Endothelial cell of umbilical vein (primary cell): Measurements from ENCODE around the gene NAP1L5. TPM values are rescaled to one million over a fixed set of nuclear protein-coding genes. Genes with fewer than 3 reads are reported as not detected.

Experiments
- BruUV-seq: library from RNA; stranded (reverse); fragments of 400-500 nt; replicated peaks from 2 replicates; lab custom pipeline; 2021; lab: Mats Ljungman, UMichigan
- CTCF ChIA-PET: fragments of 300-600, 350-600 bp; sonication (Branson Sonifier 250); formaldehyde crosslinking; loops from one replicate; lab custom pipeline; 2021; ENCODE audit warnings: antibody characterized with exemption, inconsistent platforms; lab: Charles Lee
- POLR2A ChIA-PET: fragments of 300-600, 350-600 bp; sonication (Branson Sonifier 250); formaldehyde crosslinking; loops from one replicate; lab custom pipeline; 2021; ENCODE audit warnings: antibody characterized with exemption, inconsistent platforms; lab: Charles Lee
- DNase-seq: peaks from one replicate; pipeline ENCODE4 v3.0.0-alpha.2; 2011; ENCODE audit warnings: low read depth, low spot score
- FAIRE-seq: peaks from 2 replicates; lab custom pipeline; 2011; peaks lifted over from hg19 to GRCh38; lab: Jason Lieb, UNC
- H2AFZ ChIP-seq: 2 replicates; pipeline ENCODE4 v1.6.0; 2012; ENCODE audit warnings: low read depth, low read length, control low read depth, inconsistent platforms
- H3K27ac ChIP-seq: 2 replicates; pipeline ENCODE4 v1.5.1; 2011; ENCODE audit warnings: low read depth, mild to moderate bottlenecking, control low read depth, low read length, moderate library complexity; ENCODE audit not compliant: insufficient read depth
- H3K27me3 ChIP-seq, 2 experiments: 2 replicates each; pipeline versions ENCODE4 v1.6.0 to v1.6.1; 2011; ENCODE audit warnings: low read length in 2 of 2, mixed read lengths in 1 of 2; ENCODE audit not compliant: control insufficient read depth in 2 of 2, insufficient read depth in 2 of 2
- H3K36me3 ChIP-seq, 2 experiments: 2 replicates in 1 of 2; 3 replicates in 1 of 2; pipeline ENCODE4 v1.5.1; 2011; ENCODE audit warnings: low read length in 2 of 2, mild to moderate bottlenecking in 1 of 2, moderate library complexity in 1 of 2; ENCODE audit not compliant: control insufficient read depth in 2 of 2, insufficient read depth in 2 of 2; ENCODE audit errors: extremely low read depth in 1 of 2
- H3K4me1 ChIP-seq: 3 replicates; pipeline ENCODE4 v1.5.1; 2011; ENCODE audit warnings: mild to moderate bottlenecking, low read length; ENCODE audit not compliant: control insufficient read depth, insufficient read depth; ENCODE audit errors: extremely low read depth
- H3K4me2 ChIP-seq: 2 replicates; pipeline ENCODE4 v1.6.1; 2011; ENCODE audit warnings: low read length, control low read depth, mixed read lengths; ENCODE audit not compliant: insufficient read depth
- H3K4me3 ChIP-seq, 3 experiments: fragments of 200-600 bp in 1 of 3; sonication (generic), shearing (Covaris generic) in 1 of 3; replicated peaks in 1 of 3; 2 replicates each; pipeline ENCODE4 v1.5.1; 2011 to 2016; ENCODE audit warnings: control low read depth in 3 of 3, low read length in 3 of 3, mild to moderate bottlenecking in 2 of 3, inconsistent platforms in 1 of 3, low read depth in 1 of 3, moderate library complexity in 1 of 3; ENCODE audit not compliant: insufficient read depth in 1 of 3
- H3K79me2 ChIP-seq: 2 replicates; pipeline ENCODE4 v1.6.0; 2012; ENCODE audit warnings: low read length, inconsistent platforms; ENCODE audit not compliant: control insufficient read depth, insufficient read depth
- H3K9ac ChIP-seq: replicated peaks from 2 replicates; pipeline ENCODE3; 2011; ENCODE audit warnings: low read length, control low read depth; ENCODE audit not compliant: insufficient read depth; ENCODE audit errors: extremely low read depth
- H3K9me1 ChIP-seq: replicated peaks from 3 replicates; pipeline ENCODE4 v1.6.0; 2011; ENCODE audit warnings: mild to moderate bottlenecking, low read length; ENCODE audit not compliant: control insufficient read depth, insufficient read depth; ENCODE audit errors: extremely low read depth
- H3K9me3 ChIP-seq: replicated peaks from 2 replicates; pipeline ENCODE4 v1.5.1; 2012; ENCODE audit warnings: low read length, inconsistent platforms; ENCODE audit not compliant: control insufficient read depth, insufficient read depth
- H4K20me1 ChIP-seq: replicated peaks from 2 replicates; pipeline ENCODE3; 2011; ENCODE audit warnings: mild to moderate bottlenecking, low read length; ENCODE audit not compliant: control insufficient read depth, insufficient read depth; ENCODE audit errors: extremely low read depth
- CTCF ChIP-seq, 2 donors: IDR thresholded peaks; 1 replicate in 1 of 2; 2 replicates in 1 of 2; pipeline ENCODE4 v1.5.1; 2011; ENCODE audit warnings: low read length in 2 of 2, mild to moderate bottlenecking in 2 of 2, moderate library complexity in 2 of 2, control low read depth in 1 of 2, inconsistent platforms in 1 of 2, low read depth in 1 of 2; ENCODE audit not compliant: insufficient read depth in 1 of 2; ENCODE audit errors: extremely low read depth in 1 of 2
- EZH2 ChIP-seq: IDR thresholded peaks from 2 replicates; pipeline ENCODE4 v1.6.1; 2012; ENCODE audit warnings: borderline replicate concordance, low read depth, mild to moderate bottlenecking, moderate library complexity, low read length, inconsistent platforms; ENCODE audit not compliant: severe bottlenecking
- FOS ChIP-seq: IDR thresholded peaks from 2 replicates; pipeline ENCODE4 v1.6.1; 2011; ENCODE audit warnings: mild to moderate bottlenecking, low read length, moderate library complexity, borderline replicate concordance; ENCODE audit not compliant: insufficient read depth
- GATA2 ChIP-seq: IDR thresholded peaks from 2 replicates; pipeline ENCODE4 v1.7.0; 2011; ENCODE audit warnings: low read depth, mild to moderate bottlenecking, moderate library complexity, mixed read lengths, low read length; ENCODE audit not compliant: insufficient read length, insufficient read depth
- JUN ChIP-seq: IDR thresholded peaks from 2 replicates; pipeline ENCODE4 v1.6.1; 2011; ENCODE audit warnings: borderline replicate concordance, low read depth; ENCODE audit not compliant: insufficient read length, insufficient read depth
- MAX ChIP-seq: IDR thresholded peaks from 2 replicates; pipeline ENCODE4 v1.6.1; 2011; ENCODE audit not compliant: insufficient read depth, insufficient read length
- MYC ChIP-seq: IDR thresholded peaks from one replicate; pipeline ENCODE4 v1.6.1; 2011; ENCODE audit warnings: mild to moderate bottlenecking, low read depth, low read length
- POLR2A ChIP-seq: IDR thresholded peaks from 2 replicates; pipeline ENCODE4 v1.6.1; 2012; ENCODE audit warnings: low read depth, mild to moderate bottlenecking, control low read depth, low read length
- POLR2AphosphoS5 ChIP-seq: IDR thresholded peaks from 2 replicates; pipeline ENCODE4 v1.6.1; 2012; ENCODE audit warnings: low read depth, mild to moderate bottlenecking, control low read depth, low read length, moderate library complexity; ENCODE audit not compliant: insufficient read depth
- dilution Hi-C: fragments of 300-500 bp; cut with MboI; formaldehyde crosslinking; loops from one replicate; pipeline ENCODE4 v1.15.0; 2019; ENCODE audit warnings: low sequenced_read_pairs; ENCODE audit not compliant: extremely low pct_ligation_motif_present
- intact Hi-C: fragments of 100-400 bp; cut with micrococcal nuclease; formaldehyde crosslinking; loops from one replicate; pipeline ENCODE4 v1.10.0; 2022
- polyA plus RNA-seq, 4 experiments: library from polyadenylated mRNA; depleted of rRNA in 3 of 4; stranded (reverse) in 3 of 4; unstranded in 1 of 4; fragments of >200 nt; gene quantifications; 2 replicates each; pipeline versions ENCODE4 v1.2.1 to v1.2.3, GENCODE V29; 2011 to 2012; ENCODE audit warnings: missing spikeins in 1 of 4
- total RNA-seq: library from RNA; stranded (reverse); gene quantifications from 2 replicates; pipeline ENCODE4 v1.2.3, GENCODE V29; 2021

The NAP1L5 gene
- total and polyA plus RNA-seq, 2 donors (not counting 3 experiments of a cell fraction or from before 2014, with no cell fraction given) = 3.4 to 6.1 TPM

- FAIRE-seq (no peak), DNase-seq (no peak)
- Histone ChIP-seq H3K36me3 (peaks cover 0 to 4% of the 10 kb centered on the region in 2 experiments), H3K9me3 (no peaks in the 10 kb centered on the region), H4K20me1 (no peaks in the 10 kb centered on the region), H3K4me3 (no peak overlapping the region), H3K27me3 (no peaks in the 10 kb centered on the region), H2AFZ (no peak overlapping the region), H3K27ac (no peak overlapping the region), H3K9ac (no peak overlapping the region), H3K4me1 (no peaks in the 10 kb centered on the region), H3K9me1 (no peaks in the 10 kb centered on the region), H3K79me2 (no peaks in the 10 kb centered on the region), H3K4me2 (no peak overlapping the region)
- dilution Hi-C loops (no loop called here), intact Hi-C loops (no loop called here)
- POLR2A ChIA-PET = no interaction called here
- BruUV-seq = no TSS peak
- CTCF ChIA-PET = interaction anchor here (1.4 kb wide), 1 partner anchor 181 kb away, joined by 3 read pairs; no protein-coding TSS in a partner anchor
- TF ChIP-seq GATA2 (no peak), CTCF (IDR thresholded peaks at IDR 0.05; ENCODE audit: extremely low read depth in 1 of 2, insufficient read depth in 1 of 2, low read depth in 1 of 2, low read length in 2 of 2) (no peak)
Observed at GRCh38 chr4:88720451-88721428, 23.1 kb upstream of the NAP1L5 start.

GRCh38 chr4:88719381-88719780 lies 21.8 kb upstream of the NAP1L5 start:
- H3K79me2 ChIP-seq = no peaks in the 10 kb centered on the region
- H3K36me3 ChIP-seq = peaks cover 0 to 4% of the 10 kb centered on the region in 2 experiments
- no peak for FAIRE-seq
- H3K9me1 ChIP-seq = no peaks in the 10 kb centered on the region
- H3K9me3 ChIP-seq = no peaks in the 10 kb centered on the region
- intact Hi-C loops (no loop called here), dilution Hi-C loops (no loop called here)
- CTCF ChIA-PET = interaction anchor here (1.4 kb wide), 1 partner anchor 180 kb away, joined by 3 read pairs; no protein-coding TSS in a partner anchor
- H3K4me3 ChIP-seq = no peak overlapping the region
- no peaks in the 10 kb centered on the region for H4K20me1 ChIP-seq
- POLR2A ChIA-PET = no interaction called here
- H3K27ac ChIP-seq = no peak overlapping the region
- H2AFZ ChIP-seq = no peak overlapping the region
- TF ChIP-seq CTCF (IDR thresholded peaks at IDR 0.05; ENCODE audit: extremely low read depth in 1 of 2, insufficient read depth in 1 of 2, low read depth in 1 of 2, low read length in 2 of 2) = no peak
- no peak for TF ChIP-seq POLR2AphosphoS5
- TF ChIP-seq MYC = no peak
- no peak for TF ChIP-seq POLR2A
- TF ChIP-seq JUN = no peak
- no peak for TF ChIP-seq MAX
- no peak for TF ChIP-seq EZH2
- no peak for TF ChIP-seq FOS
- no peak for TF ChIP-seq GATA2
- no peaks in the 10 kb centered on the region for H3K4me1 ChIP-seq
- no peak overlapping the region for H3K9ac ChIP-seq
- H3K27me3 ChIP-seq = no peaks in the 10 kb centered on the region
- no TSS peak for BruUV-seq
- no peak for DNase-seq
- no peak overlapping the region for H3K4me2 ChIP-seq
